ENCODE results near the gene ATF6B.
"Not testable (repeated sequence)": the region's sequence is repeated elsewhere in the genome, so short reads cannot be mapped to it uniquely, and the experiment has no call there.

The ATF6B gene

GRCh38 chr6:32102255-32102654 is 25.8 kb downstream of the ATF6B start:
- DNase-seq = no peak

GRCh38 chr6:32100251-32100650 is 27.8 kb downstream of the ATF6B start:
- not testable (repeated sequence) for DNase-seq

- DNase-seq = no peak
Measured at GRCh38 chr6:32097364-32097763, 30.7 kb downstream of the ATF6B start.

- no peak for DNase-seq
Measured at GRCh38 chr6:32096394-32097258, 31.4 kb downstream of the ATF6B start.

GRCh38 chr6:32096087-32096393 is 32.0 kb downstream of the ATF6B start:
- no peak for DNase-seq

- DNase-seq = no peak
Measured at GRCh38 chr6:32095338-32096086, 32.5 kb downstream of the ATF6B start.

GRCh38 chr6:32092760-32093497 is 35.1 kb downstream of the ATF6B start:
- no peak for DNase-seq

- DNase-seq = no peak
Measured at GRCh38 chr6:32089082-32089828, 38.8 kb downstream of the ATF6B start.

- DNase-seq = no peak
Measured at GRCh38 chr6:32088487-32089049, 39.5 kb downstream of the ATF6B start.

- DNase-seq = peak; percentile 46
Measured at GRCh38 chr6:32087574-32088486, 40.2 kb downstream of the ATF6B start.

- DNase-seq = no peak
Measured at GRCh38 chr6:32086661-32087573, 41.1 kb downstream of the ATF6B start.

- no peak for DNase-seq
Measured at GRCh38 chr6:32085759-32086459, 42.1 kb downstream of the ATF6B start.

GRCh38 chr6:32084780-32085179 is 43.3 kb downstream of the ATF6B start:
- DNase-seq = no peak

GRCh38 chr6:32083812-32084768 is 44.0 kb downstream of the ATF6B start:
- no peak for DNase-seq

- DNase-seq = no peak
Measured at GRCh38 chr6:32082935-32083334, 45.1 kb downstream of the ATF6B start.

GRCh38 chr6:32082478-32082877 is 45.6 kb downstream of the ATF6B start:
- DNase-seq = no peak

GRCh38 chr6:32081168-32081990 is 46.7 kb downstream of the ATF6B start:
- DNase-seq = no peak
